Astrocyte (in vitro differentiated cells and primary cell): ENCODE data around the gene DCHS1. TPM values are rescaled to one million over a fixed set of nuclear protein-coding genes. Genes with fewer than 3 reads are reported as not detected.

Experiments used
- DNase-seq: peaks from one replicate; pipeline ENCODE4 v3.0.0-alpha.2; 2010; ENCODE audit warnings: low read depth
- FAIRE-seq: peaks from 2 replicates; lab custom pipeline; 2011; peaks lifted over from hg19 to GRCh38; lab: Jason Lieb, UNC
- H2AFZ ChIP-seq: 2 replicates; pipeline ENCODE4 v1.6.0; 2012; ENCODE audit warnings: low read depth, low read length, inconsistent platforms
- H3K27ac ChIP-seq: 2 replicates; pipeline ENCODE4 v1.5.1; 2011; ENCODE audit warnings: low read depth, low read length, inconsistent platforms
- H3K27me3 ChIP-seq: 2 replicates; pipeline ENCODE4 v1.6.0; 2011; ENCODE audit warnings: low read length, inconsistent platforms; ENCODE audit not compliant: insufficient read depth
- H3K36me3 ChIP-seq: 2 replicates; pipeline ENCODE4 v1.5.1; 2011; ENCODE audit warnings: low read length, inconsistent platforms; ENCODE audit not compliant: insufficient read depth
- H3K4me1 ChIP-seq: 2 replicates; pipeline ENCODE4 v1.5.1; 2011; ENCODE audit warnings: low read length, inconsistent platforms; ENCODE audit not compliant: insufficient read depth
- H3K4me2 ChIP-seq: 2 replicates; pipeline ENCODE4 v1.6.0; 2012; ENCODE audit warnings: low read length, inconsistent platforms
- H3K4me3 ChIP-seq: 2 replicates; pipeline ENCODE4 v1.5.1; 2011; ENCODE audit warnings: low read depth, mild to moderate bottlenecking, low read length, inconsistent platforms; ENCODE audit not compliant: insufficient read depth
- H3K79me2 ChIP-seq: 2 replicates; pipeline ENCODE4 v1.6.0; 2012; ENCODE audit warnings: mild to moderate bottlenecking, low read length, inconsistent platforms; ENCODE audit not compliant: insufficient read depth
- H3K9ac ChIP-seq: 2 replicates; pipeline ENCODE4 v1.6.0; 2012; ENCODE audit warnings: mild to moderate bottlenecking, low read length, inconsistent platforms
- H3K9me3 ChIP-seq: 2 replicates; pipeline ENCODE4 v1.5.1; 2012; ENCODE audit warnings: low read depth, mild to moderate bottlenecking, low read length, inconsistent platforms; ENCODE audit not compliant: insufficient read depth
- H4K20me1 ChIP-seq: 2 replicates; pipeline ENCODE4 v1.6.0; 2012; ENCODE audit warnings: low read length, inconsistent platforms; ENCODE audit not compliant: insufficient read depth
- H3K27ac Mint-ChIP-seq: one replicate; pipeline ENCODE4 v1.8.0; 2021; ENCODE audit warnings: mild to moderate bottlenecking, mixed read lengths; ENCODE audit not compliant: unreplicated experiment
- H3K27me3 Mint-ChIP-seq: one replicate; pipeline ENCODE4 v1.8.0; 2021; ENCODE audit warnings: low read depth, mixed read lengths; ENCODE audit not compliant: unreplicated experiment
- H3K36me3 Mint-ChIP-seq: one replicate; pipeline ENCODE4 v1.8.0; 2021; ENCODE audit warnings: low read depth, mixed read lengths; ENCODE audit not compliant: unreplicated experiment
- H3K4me1 Mint-ChIP-seq: one replicate; pipeline ENCODE4 v1.8.0; 2021; ENCODE audit warnings: low read depth, mixed read lengths; ENCODE audit not compliant: unreplicated experiment
- H3K4me3 Mint-ChIP-seq: one replicate; pipeline ENCODE4 v1.8.0; 2021; ENCODE audit warnings: mild to moderate bottlenecking, moderate library complexity, mixed read lengths; ENCODE audit not compliant: unreplicated experiment
- H3K9me3 Mint-ChIP-seq: one replicate; pipeline ENCODE4 v1.8.0; 2021; ENCODE audit warnings: mild to moderate bottlenecking, mixed read lengths; ENCODE audit not compliant: unreplicated experiment
- EZH2 ChIP-seq: IDR thresholded peaks from 2 replicates; pipeline ENCODE4 v1.6.1; 2012; ENCODE audit warnings: mild to moderate bottlenecking, low read length, inconsistent platforms; ENCODE audit not compliant: insufficient read depth
- total RNA-seq: library from RNA; stranded (reverse); gene quantifications from 2 replicates; pipeline ENCODE4 v1.2.1, GENCODE V29; 2021
- TF ChIP-seq, protein P1 (sequence below): IDR thresholded peaks from 2 replicates; pipeline ENCODE4 v1.5.1; 2011; ENCODE audit warnings: low read depth, mild to moderate bottlenecking, inconsistent platforms, low read length, moderate library complexity; ENCODE audit not compliant: insufficient read depth

Gene DCHS1
- total RNA-seq, 1 donor from 2014 or later = 8.4 TPM

DNA sequence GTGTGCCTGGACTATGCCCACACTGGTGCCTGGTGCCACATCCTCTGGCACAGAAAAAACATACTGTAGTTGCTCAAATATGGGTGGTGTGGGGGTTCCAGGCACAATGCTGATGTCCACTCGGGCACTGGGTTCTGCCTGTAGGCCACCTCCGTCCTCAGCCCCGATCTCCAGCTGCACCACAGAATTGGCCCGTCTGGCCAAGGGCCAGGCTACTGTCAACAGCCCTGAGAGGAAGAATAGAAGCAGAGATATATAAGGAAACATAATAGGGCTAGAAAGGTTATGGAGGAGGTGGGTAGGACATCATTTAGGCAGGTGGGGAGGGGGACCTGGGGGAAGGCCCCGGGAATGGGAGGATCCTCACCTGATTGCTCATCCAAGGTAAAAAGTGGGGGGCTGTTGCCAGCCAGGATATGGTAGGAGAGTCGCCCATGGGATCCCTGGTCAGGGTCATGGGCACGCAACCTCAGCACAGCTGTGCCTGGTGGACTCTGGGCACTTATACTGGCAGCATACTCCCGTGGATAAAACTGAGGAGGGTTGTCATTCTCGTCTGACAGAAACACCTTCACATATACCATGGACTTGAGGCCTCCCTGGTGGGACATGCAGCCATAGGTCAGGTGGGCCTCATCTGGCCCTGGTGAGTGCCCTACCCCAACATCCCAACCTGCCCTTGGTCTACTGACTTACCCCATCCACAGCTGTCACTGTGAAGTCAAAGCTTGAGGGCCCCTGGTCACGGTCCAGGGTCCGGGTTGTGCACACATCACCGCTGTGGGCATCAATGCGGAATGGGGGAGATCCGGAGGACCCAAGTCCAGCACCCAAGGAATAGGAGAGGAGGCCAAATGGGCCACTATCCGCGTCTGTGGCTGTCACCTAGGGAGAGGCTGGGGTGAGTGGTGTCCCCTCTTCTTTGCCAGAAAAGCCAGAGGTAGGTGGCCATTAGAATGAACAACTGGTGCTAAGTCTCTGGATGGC is 21.9 kb downstream of the DCHS1 start:
- FAIRE-seq = no peak
- H3K4me3 Mint-ChIP-seq = no peak overlapping the region

DNA sequence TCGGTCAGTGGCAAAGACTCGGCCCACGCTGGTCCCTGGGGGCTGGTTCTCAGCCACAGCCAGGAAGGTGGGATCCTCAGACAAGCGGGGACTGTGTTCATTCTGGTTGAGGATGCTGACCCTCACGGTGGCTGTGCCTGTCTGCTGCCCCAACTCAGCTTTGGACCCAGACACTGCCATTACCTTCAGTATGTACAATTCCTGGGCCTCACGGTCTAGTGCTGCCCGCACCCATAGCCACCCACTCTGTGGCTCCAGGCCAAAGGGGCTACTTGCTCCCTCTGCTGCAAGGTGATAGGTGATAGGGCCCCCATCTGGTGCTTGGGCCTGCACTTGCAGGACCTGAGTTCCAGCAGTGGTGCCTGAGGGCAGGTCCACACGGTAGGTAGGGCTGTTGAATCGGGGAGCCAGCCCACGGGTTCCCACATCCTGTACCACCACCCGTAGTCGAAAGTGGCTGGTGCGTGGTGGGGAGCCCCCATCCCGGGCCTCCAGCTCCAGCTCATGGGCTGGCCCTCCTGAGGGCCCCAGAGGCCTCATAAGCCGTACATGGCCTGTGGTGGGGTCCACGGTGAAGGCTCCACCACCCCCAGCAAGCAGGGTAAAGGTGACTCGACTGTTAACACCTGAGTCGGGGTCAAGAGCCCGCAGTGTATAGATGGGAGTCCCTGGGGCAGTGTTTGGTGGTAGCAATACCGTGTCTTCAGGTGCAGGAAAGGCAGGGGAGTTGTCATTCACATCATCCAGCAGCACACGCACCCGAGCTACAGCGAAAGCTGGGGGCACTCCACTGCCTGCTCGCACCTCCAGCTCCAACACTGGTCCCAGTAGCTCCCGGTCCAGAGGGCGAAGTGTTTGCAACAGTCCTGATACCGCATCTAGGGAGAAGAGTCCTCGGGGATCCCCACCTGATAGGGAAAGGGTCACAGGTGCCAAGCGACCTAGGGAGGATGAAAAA is 23.2 kb downstream of the DCHS1 start:
- TF ChIP-seq, protein P1, sequence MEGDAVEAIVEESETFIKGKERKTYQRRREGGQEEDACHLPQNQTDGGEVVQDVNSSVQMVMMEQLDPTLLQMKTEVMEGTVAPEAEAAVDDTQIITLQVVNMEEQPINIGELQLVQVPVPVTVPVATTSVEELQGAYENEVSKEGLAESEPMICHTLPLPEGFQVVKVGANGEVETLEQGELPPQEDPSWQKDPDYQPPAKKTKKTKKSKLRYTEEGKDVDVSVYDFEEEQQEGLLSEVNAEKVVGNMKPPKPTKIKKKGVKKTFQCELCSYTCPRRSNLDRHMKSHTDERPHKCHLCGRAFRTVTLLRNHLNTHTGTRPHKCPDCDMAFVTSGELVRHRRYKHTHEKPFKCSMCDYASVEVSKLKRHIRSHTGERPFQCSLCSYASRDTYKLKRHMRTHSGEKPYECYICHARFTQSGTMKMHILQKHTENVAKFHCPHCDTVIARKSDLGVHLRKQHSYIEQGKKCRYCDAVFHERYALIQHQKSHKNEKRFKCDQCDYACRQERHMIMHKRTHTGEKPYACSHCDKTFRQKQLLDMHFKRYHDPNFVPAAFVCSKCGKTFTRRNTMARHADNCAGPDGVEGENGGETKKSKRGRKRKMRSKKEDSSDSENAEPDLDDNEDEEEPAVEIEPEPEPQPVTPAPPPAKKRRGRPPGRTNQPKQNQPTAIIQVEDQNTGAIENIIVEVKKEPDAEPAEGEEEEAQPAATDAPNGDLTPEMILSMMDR = no peak
- no peak for TF ChIP-seq EZH2

More for the DNA sequence above, 21.9 kb downstream of the DCHS1 start:
- Histone ChIP-seq H3K4me3 (no peak overlapping the region), H3K27me3 (no peaks in the 10 kb centered on the region), H3K4me2 (no peak overlapping the region), H3K79me2 (no peaks in the 10 kb centered on the region), H3K9ac (no peak overlapping the region), H3K36me3 (no peaks in the 10 kb centered on the region), H3K27ac (no peak overlapping the region), H3K9me3 (no peaks in the 10 kb centered on the region), H3K4me1 (peaks cover 8% of the 10 kb centered on the region), H4K20me1 (no peaks in the 10 kb centered on the region), H2AFZ (no peak overlapping the region)
- TF ChIP-seq, protein P1 = no peak
- no peak for TF ChIP-seq EZH2
- Mint-ChIP-seq H3K9me3 (no peaks in the 10 kb centered on the region), H3K27me3 (peaks cover 30% of the 10 kb centered on the region), H3K27ac (no peak overlapping the region), H3K36me3 (peaks cover 18% of the 10 kb centered on the region), H3K4me1 (no peaks in the 10 kb centered on the region)
- no peak for DNase-seq

More for the DNA sequence above, 23.2 kb downstream of the DCHS1 start:
- H3K4me1 Mint-ChIP-seq = no peaks in the 10 kb centered on the region
- no peak overlapping the region for H3K4me3 Mint-ChIP-seq
- Histone ChIP-seq H4K20me1 (no peaks in the 10 kb centered on the region), H3K27me3 (no peaks in the 10 kb centered on the region), H3K4me3 (no peak overlapping the region), H2AFZ (no peak overlapping the region), H3K9ac (no peak overlapping the region), H3K79me2 (no peaks in the 10 kb centered on the region), H3K9me3 (no peaks in the 10 kb centered on the region), H3K27ac (no peak overlapping the region), H3K4me2 (no peak overlapping the region), H3K4me1 (peaks cover 8% of the 10 kb centered on the region), H3K36me3 (no peaks in the 10 kb centered on the region)
- peaks cover 18% of the 10 kb centered on the region for H3K36me3 Mint-ChIP-seq
- DNase-seq (no peak), FAIRE-seq (no peak)
- H3K27ac Mint-ChIP-seq = no peak overlapping the region
- no peaks in the 10 kb centered on the region for H3K9me3 Mint-ChIP-seq
- peaks cover 37% of the 10 kb centered on the region for H3K27me3 Mint-ChIP-seq
